H1 (cell line): ENCODE data around the gene GCAT. TPM values are rescaled to one million over a fixed set of nuclear protein-coding genes. Genes with fewer than 3 reads are reported as not detected.

Experiments used
- CTCF ChIA-PET: fragments of 300-600 bp; sonication (Branson Sonifier 250); formaldehyde crosslinking; loops from one replicate; lab custom pipeline; 2021; ENCODE audit not compliant: partially characterized antibody; lab: Charles Lee
- POLR2A ChIA-PET: fragments of 300-600 bp; sonication (Branson Sonifier 250); formaldehyde crosslinking; loops from one replicate; lab custom pipeline; 2021; ENCODE audit warnings: inconsistent platforms; ENCODE audit not compliant: partially characterized antibody; lab: Charles Lee
- DNase-seq, 2 experiments: peaks; one replicate each; pipeline versions ENCODE4 v3.0.0 to v3.0.0-alpha.2; 2010 to 2022; ENCODE audit warnings: low spot score in 2 of 2, low read depth in 1 of 2, mixed read lengths in 1 of 2
- FAIRE-seq: peaks from 2 replicates; lab custom pipeline; 2011; peaks lifted over from hg19 to GRCh38; lab: Jason Lieb, UNC
- H2AFZ ChIP-seq: 2 replicates; pipeline ENCODE4 v1.8.1; 2012; ENCODE audit warnings: low read length, inconsistent platforms
- H2AK5ac ChIP-seq: 2 replicates; pipeline ENCODE4 v1.6.1; 2013; ENCODE audit warnings: low read depth, low read length
- H2BK120ac ChIP-seq: replicated peaks from 2 replicates; pipeline ENCODE3; 2013; ENCODE audit warnings: low read depth, low read length, inconsistent platforms
- H2BK12ac ChIP-seq: 2 replicates; pipeline ENCODE4 v1.6.1; 2013; ENCODE audit warnings: low read depth, low read length
- H2BK15ac ChIP-seq: 2 replicates; pipeline ENCODE4 v1.6.1; 2013; ENCODE audit warnings: low read length
- H2BK20ac ChIP-seq: 2 replicates; pipeline ENCODE4 v1.6.1; 2013; ENCODE audit warnings: low read length
- H2BK5ac ChIP-seq: 2 replicates; pipeline ENCODE4 v1.6.1; 2013; ENCODE audit warnings: low read depth, low read length
- H3K14ac ChIP-seq: 2 replicates; pipeline ENCODE4 v1.6.1; 2013; ENCODE audit warnings: inconsistent platforms; ENCODE audit not compliant: insufficient read length
- H3K18ac ChIP-seq: 2 replicates; pipeline ENCODE4 v1.6.1; 2013; ENCODE audit warnings: low read length; ENCODE audit errors: extremely low read depth
- H3K23ac ChIP-seq: 2 replicates; pipeline ENCODE4 v1.6.1; 2013; ENCODE audit warnings: inconsistent platforms; ENCODE audit not compliant: insufficient read length
- H3K23me2 ChIP-seq: 2 replicates; pipeline ENCODE4 v1.6.1; 2013; ENCODE audit warnings: low read depth, low read length
- H3K27ac ChIP-seq: 2 replicates; pipeline ENCODE4 v1.6.1; 2011; ENCODE audit warnings: low read depth, low read length, inconsistent platforms
- H3K27me3 ChIP-seq, 4 experiments: replicated peaks in 1 of 4; 1 replicate in 1 of 4; 2 replicates in 3 of 4; pipeline versions ENCODE4 v1.6.1 to v1.8.1; 2011 to 2013; ENCODE audit warnings: low read length in 3 of 4, mild to moderate bottlenecking in 3 of 4, inconsistent platforms in 2 of 4, mixed read lengths in 2 of 4, moderate library complexity in 1 of 4; ENCODE audit not compliant: control insufficient read depth in 3 of 4, insufficient read depth in 3 of 4; ENCODE audit errors: extremely low read depth in 1 of 4
- H3K36me3 ChIP-seq, 4 experiments: 2 replicates each; pipeline versions ENCODE4 v1.6.1 to v1.8.1; 2011 to 2013; ENCODE audit warnings: mild to moderate bottlenecking in 4 of 4, low read length in 3 of 4, moderate library complexity in 2 of 4, control low read depth in 1 of 4, inconsistent platforms in 1 of 4; ENCODE audit not compliant: insufficient read depth in 4 of 4, control insufficient read depth in 2 of 4
- H3K4ac ChIP-seq: replicated peaks from 2 replicates; pipeline ENCODE3; 2013; ENCODE audit warnings: low read length, low read depth, mixed read lengths, inconsistent platforms; ENCODE audit not compliant: insufficient read length
- H3K4me1 ChIP-seq, 4 experiments: replicated peaks in 1 of 4; 1 replicate in 1 of 4; 2 replicates in 3 of 4; pipeline versions ENCODE4 v1.6.1 to v1.8.1; 2011 to 2013; ENCODE audit warnings: low read length in 3 of 4, inconsistent platforms in 2 of 4, mixed read lengths in 1 of 4; ENCODE audit not compliant: insufficient read depth in 4 of 4, control insufficient read depth in 3 of 4
- H3K4me2 ChIP-seq, 2 experiments: 2 replicates each; pipeline versions ENCODE4 v1.6.1 to v1.8.1; 2011 to 2013; ENCODE audit warnings: low read depth in 2 of 2, low read length in 2 of 2, control low read depth in 1 of 2, inconsistent platforms in 1 of 2, mild to moderate bottlenecking in 1 of 2; ENCODE audit not compliant: insufficient read depth in 1 of 2
- H3K4me3 ChIP-seq, 4 experiments: fragments of 200-600, 300-600 bp in 1 of 4; sonication (generic), shearing (Covaris generic), sonication (Bioruptor Twin) in 1 of 4; 2 replicates each; pipeline versions ENCODE4 v1.5.1 to v1.8.1; 2011 to 2016; ENCODE audit warnings: low read length in 4 of 4, low read depth in 3 of 4, control low read depth in 2 of 4, inconsistent platforms in 2 of 4, mild to moderate bottlenecking in 2 of 4, mixed read lengths in 1 of 4, moderate library complexity in 1 of 4; ENCODE audit not compliant: insufficient read depth in 2 of 4; ENCODE audit errors: extremely low read depth in 1 of 4
- H3K56ac ChIP-seq: replicated peaks from 2 replicates; pipeline ENCODE3; 2013; ENCODE audit warnings: low read depth, mild to moderate bottlenecking, mixed read lengths, low read length, inconsistent platforms; ENCODE audit not compliant: insufficient read length
- H3K79me1 ChIP-seq: 2 replicates; pipeline ENCODE4 v1.6.1; 2013; ENCODE audit warnings: low read depth, low read length, control low read depth
- H3K79me2 ChIP-seq, 2 experiments: 2 replicates each; pipeline versions ENCODE4 v1.6.1 to v1.8.1; 2012 to 2013; ENCODE audit warnings: low read length in 2 of 2, mild to moderate bottlenecking in 2 of 2, inconsistent platforms in 1 of 2; ENCODE audit not compliant: insufficient read depth in 2 of 2, control insufficient read depth in 1 of 2
- H3K9ac ChIP-seq, 4 experiments: replicated peaks in 1 of 4; 1 replicate in 1 of 4; 2 replicates in 3 of 4; pipeline versions ENCODE4 v1.6.1 to v1.8.1; 2011 to 2013; ENCODE audit warnings: low read depth in 3 of 4, low read length in 3 of 4, control low read depth in 2 of 4, mild to moderate bottlenecking in 2 of 4, moderate library complexity in 2 of 4, inconsistent platforms in 1 of 4; ENCODE audit errors: extremely low read depth in 1 of 4
- H3K9me3 ChIP-seq, 2 experiments: 2 replicates each; pipeline versions ENCODE4 v1.6.1 to v1.8.1; 2012 to 2013; ENCODE audit warnings: mild to moderate bottlenecking in 2 of 2, moderate library complexity in 2 of 2, control low read depth in 1 of 2, inconsistent platforms in 1 of 2, low read depth in 1 of 2, low read length in 1 of 2, mixed read lengths in 1 of 2; ENCODE audit not compliant: insufficient read depth in 2 of 2
- H4K20me1 ChIP-seq, 2 experiments: replicated peaks in 1 of 2; 2 replicates each; pipeline versions ENCODE3 to v1.8.1; 2011 to 2013; ENCODE audit warnings: inconsistent platforms in 2 of 2, low read length in 2 of 2, mild to moderate bottlenecking in 1 of 2; ENCODE audit not compliant: insufficient read depth in 2 of 2, control insufficient read depth in 1 of 2
- H4K5ac ChIP-seq: 2 replicates; pipeline ENCODE4 v1.6.1; 2013; ENCODE audit warnings: low read length, low read depth, mixed read lengths, inconsistent platforms; ENCODE audit not compliant: insufficient read length
- H4K8ac ChIP-seq: 2 replicates; pipeline ENCODE4 v1.8.0; 2013; ENCODE audit warnings: mild to moderate bottlenecking, moderate library complexity, low read length, inconsistent platforms; ENCODE audit not compliant: insufficient read depth; ENCODE audit errors: extremely low read depth
- H4K91ac ChIP-seq: replicated peaks from 2 replicates; pipeline ENCODE3; 2013; ENCODE audit warnings: low read length, mixed read lengths, inconsistent platforms; ENCODE audit not compliant: insufficient read length
- HDAC6 ChIP-seq: IDR thresholded peaks from one replicate; pipeline ENCODE4 v1.7.1; 2012; ENCODE audit warnings: low read depth, mild to moderate bottlenecking, inconsistent platforms, low read length, moderate library complexity
- JUN ChIP-seq: IDR thresholded peaks from 2 replicates; pipeline ENCODE4 v1.6.1; 2011; ENCODE audit warnings: low read depth, mild to moderate bottlenecking, improper control_type of control experiment, low read length
- NRF1 ChIP-seq: IDR thresholded peaks from 2 replicates; pipeline ENCODE4 v1.6.1; 2011; ENCODE audit warnings: mild to moderate bottlenecking, low read depth, low read length, improper control_type of control experiment
- TBP ChIP-seq: IDR thresholded peaks from 2 replicates; pipeline ENCODE4 v1.6.1; 2011; ENCODE audit warnings: low read depth, low read length, improper control_type of control experiment
- WGBS, 2 experiments: shearing (Covaris generic) in 1 of 2; methylation state at CpG; one replicate each; pipeline versions ENCODE4 v1.1.6 to v1.1.7; 2013 to 2015; ENCODE audit warnings: low lambda C conversion rate in 2 of 2, mixed read lengths in 2 of 2, inconsistent platforms in 1 of 2, low coverage in 1 of 2, missing lambda C conversion rate in 1 of 2; ENCODE audit not compliant: insufficient replicate concordance in 2 of 2, insufficient coverage in 1 of 2, insufficient read length in 1 of 2; ENCODE audit errors: extremely low coverage in 1 of 2, missing lambda C conversion rate in 1 of 2; 5-methylcytosine and 5-hydroxymethylcytosine counted together
- polyA plus RNA-seq, 7 experiments: library from polyadenylated mRNA; depleted of rRNA in 3 of 7; stranded (reverse) in 5 of 7; unstranded in 2 of 7; fragments of >200 nt in 5 of 7; fragments of 200-250 nt in 2 of 7; gene quantifications; 1 replicate in 5 of 7; 2 replicates in 1 of 7; 4 replicates in 1 of 7; pipeline versions ENCODE4 v1.2.1 to v1.2.3, GENCODE V29; 2011 to 2013; ENCODE audit warnings: missing spikeins in 2 of 7, mixed read lengths in 2 of 7
- total RNA-seq: library from RNA; stranded (reverse); fragmentation: NEBNext Ultra II Directional; extraction: Animal tissue kit (Norgen Biotek cat#: 25700); gene quantifications from 2 replicates; pipeline ENCODE4 v1.2.1, GENCODE V29; 2021
- TF ChIP-seq, protein P1 (sequence below): IDR thresholded peaks from 2 replicates; pipeline ENCODE4 v1.6.1; 2012; ENCODE audit warnings: inconsistent platforms

GCAT gene
- total and polyA plus RNA-seq, 2 of the 8 experiments (the other 6 are each of a cell fraction or from before 2014, with no cell fraction given) = 24.3 to 47.5 TPM

DNA sequence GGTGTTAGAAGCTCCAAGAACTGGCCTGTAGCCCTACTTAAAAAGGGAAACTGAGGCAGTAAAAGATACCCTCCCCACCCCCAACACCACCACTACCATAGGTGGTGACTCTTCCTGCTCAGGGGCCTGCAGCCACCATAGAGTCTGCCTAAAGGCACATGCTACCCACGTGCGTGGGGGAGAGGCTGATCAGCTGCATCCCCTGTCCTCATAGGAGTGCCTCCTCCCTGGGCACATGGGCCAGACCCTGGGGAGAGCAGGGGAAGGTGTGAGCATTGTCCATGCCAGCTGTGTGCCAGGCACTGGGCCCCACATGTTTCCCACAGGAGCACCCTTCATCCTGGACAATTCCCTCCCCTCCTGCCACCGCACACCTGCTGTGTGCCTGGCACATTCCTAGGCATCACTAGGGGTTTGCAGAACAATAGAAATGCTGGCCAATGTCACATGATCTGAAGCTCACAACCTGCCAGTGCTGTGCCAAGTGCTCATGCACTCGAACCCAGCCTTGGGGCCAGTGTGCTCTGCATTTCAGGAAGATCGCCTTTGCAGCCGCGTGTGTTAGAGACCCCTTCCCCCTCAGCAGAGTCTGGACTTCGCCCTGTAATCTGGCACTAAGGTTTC lies 41.7 kb upstream of the GCAT start:
- H2BK15ac ChIP-seq = no peak overlapping the region
- H2BK20ac ChIP-seq = no peak overlapping the region
- no peak overlapping the region for H4K91ac ChIP-seq
- H3K27ac ChIP-seq = no peak overlapping the region
- H3K23me2 ChIP-seq = no peaks in the 10 kb centered on the region
- H2BK5ac ChIP-seq = no peak overlapping the region
- no peak overlapping the region for H2AK5ac ChIP-seq
- H3K4me3 ChIP-seq = no peak overlapping the region
- H3K23ac ChIP-seq = no peak overlapping the region
- no peak overlapping the region; a peak in 1 of 7 replicates for H3K9ac ChIP-seq
- H3K4me1 ChIP-seq = no peaks in the 10 kb centered on the region
- H3K4ac ChIP-seq = no peak overlapping the region
- no peak overlapping the region for H2BK120ac ChIP-seq
- no peaks in the 10 kb centered on the region; a peak in 2 of 7 replicates for H3K27me3 ChIP-seq
- H3K79me1 ChIP-seq = no peaks in the 10 kb centered on the region
- H4K20me1 ChIP-seq = peaks cover 5 to 6% of the 10 kb centered on the region in 2 experiments
- no peak overlapping the region for H3K14ac ChIP-seq
- TF ChIP-seq NRF1 = no peak
- no peak for TF ChIP-seq TBP
- TF ChIP-seq, protein P1, sequence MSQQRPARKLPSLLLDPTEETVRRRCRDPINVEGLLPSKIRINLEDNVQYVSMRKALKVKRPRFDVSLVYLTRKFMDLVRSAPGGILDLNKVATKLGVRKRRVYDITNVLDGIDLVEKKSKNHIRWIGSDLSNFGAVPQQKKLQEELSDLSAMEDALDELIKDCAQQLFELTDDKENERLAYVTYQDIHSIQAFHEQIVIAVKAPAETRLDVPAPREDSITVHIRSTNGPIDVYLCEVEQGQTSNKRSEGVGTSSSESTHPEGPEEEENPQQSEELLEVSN = no peak
- no peak for TF ChIP-seq JUN
- TF ChIP-seq HDAC6 = no peak
- H3K18ac ChIP-seq = no peak overlapping the region
- DNase-seq (no peak), FAIRE-seq (no peak)
- POLR2A ChIA-PET = interaction anchor here (0.6 to 3.4 kb wide), 5 partner anchors 10 to 910 kb away, joined by 3 to 11 read pairs (median 3); no protein-coding TSS in a partner anchor
- no peak overlapping the region for H2BK12ac ChIP-seq
- H4K5ac ChIP-seq = no peak overlapping the region
- no peaks in the 10 kb centered on the region for H3K79me2 ChIP-seq
- no peak overlapping the region for H2AFZ ChIP-seq
- no peak overlapping the region for H3K56ac ChIP-seq
- no peak overlapping the region for H3K4me2 ChIP-seq
- CTCF ChIA-PET = interaction anchor here (1.0 to 6.3 kb wide), 3 partner anchors 12 to 162 kb away, joined by 3 to 75 read pairs (median 5); no protein-coding TSS in a partner anchor
- no peak overlapping the region for H4K8ac ChIP-seq
- H3K9me3 ChIP-seq = no peaks in the 10 kb centered on the region
- 83% methylated on average over 8 of the region's 8 CpGs; no CpG with 5 or more reads in 1 of the 2 experiments for WGBS, 2 experiments
- H3K36me3 ChIP-seq = peaks cover 0 to 12% (median 5%) of the 10 kb centered on the region in 4 experiments; a peak in 5 of 8 replicates
